Fibroblast of villous mesenchyme (primary cell): ENCODE results near the gene NIPAL3. TPM values are rescaled to one million over a fixed set of nuclear protein-coding genes. Genes with fewer than 3 reads are reported as not detected.

Experiments used
- DNase-seq: peaks from one replicate; pipeline ENCODE4 v3.0.0-alpha.2; 2010; ENCODE audit warnings: low read depth
- H3K4me3 ChIP-seq: 2 replicates; pipeline ENCODE4 v1.5.1; 2011; ENCODE audit warnings: low read depth, mild to moderate bottlenecking, low read length
- CTCF ChIP-seq: IDR thresholded peaks from 2 replicates; pipeline ENCODE4 v1.5.1; 2012; ENCODE audit warnings: low read depth, mild to moderate bottlenecking, low read length; ENCODE audit not compliant: insufficient read depth
- total RNA-seq: library from RNA; depleted of rRNA; stranded (reverse); fragments of >200 nt; gene quantifications from 2 replicates; pipeline ENCODE4 v1.2.3, GENCODE V29; 2012

NIPAL3 gene
- total RNA-seq, 1 donor = 81.2 TPM

GRCh38 chr1:24389231-24389678, 26.3 kb upstream of the NIPAL3 start:
- no peak for TF ChIP-seq CTCF
- H3K4me3 ChIP-seq = no peak overlapping the region
- DNase-seq = no peak

GRCh38 chr1:24390924-24391782, 24.4 kb upstream of the NIPAL3 start:
- TF ChIP-seq CTCF = peak; percentile 96
- peak; percentile 91 for DNase-seq
- no peak overlapping the region for H3K4me3 ChIP-seq

GRCh38 chr1:24391882-24392603, 23.6 kb upstream of the NIPAL3 start:
- DNase-seq = peak; percentile 53
- H3K4me3 ChIP-seq = no peak overlapping the region
- TF ChIP-seq CTCF = peak; percentile 86

GRCh38 chr1:24392604-24392946, 23.0 kb upstream of the NIPAL3 start:
- H3K4me3 ChIP-seq = no peak overlapping the region
- TF ChIP-seq CTCF = no peak
- DNase-seq = no peak

- no peak for TF ChIP-seq CTCF
- no peak for DNase-seq
- H3K4me3 ChIP-seq = no peak overlapping the region
Measured at GRCh38 chr1:24392982-24393650, 22.5 kb upstream of the NIPAL3 start.

- H3K4me3 ChIP-seq = no peak overlapping the region
- no peak for TF ChIP-seq CTCF
- peak; percentile 65 for DNase-seq
Measured at GRCh38 chr1:24393892-24394291, 21.7 kb upstream of the NIPAL3 start.
